ENCODE measurements around the gene ANKIB1.
"Not testable (repeated sequence)": the region's sequence is repeated elsewhere in the genome, so short reads cannot be mapped to it uniquely, and the experiment has no call there.

The ANKIB1 gene

DNA sequence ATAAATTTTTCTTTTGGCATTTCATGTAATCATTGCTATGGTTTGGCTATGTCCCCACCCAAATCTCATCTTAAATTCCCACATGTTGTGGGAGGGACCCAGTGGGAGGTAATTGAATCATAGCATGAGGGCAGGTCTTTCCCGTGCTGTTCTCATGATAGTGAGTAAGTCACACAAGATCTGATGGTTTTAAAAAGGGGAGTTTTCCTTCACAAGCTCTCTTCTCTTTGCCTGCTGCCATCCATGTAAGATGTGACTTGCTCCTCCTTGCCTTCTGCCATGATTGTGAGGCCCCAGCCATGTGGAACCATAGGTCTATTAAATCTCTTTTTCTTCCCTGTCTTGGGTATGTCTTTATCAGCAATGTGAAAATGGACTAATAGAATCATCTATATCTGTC, 9.0 kb downstream of the ANKIB1 start:
- H3K27ac ChIP-seq (ENCODE audit: extremely low read depth, low read depth, low read length); POLR2A ChIA-PET; CTCF ChIA-PET; H3K9me3 ChIP-seq (ENCODE audit: control insufficient read depth, insufficient read depth, low read depth, low read length); H3K4me1 ChIP-seq (ENCODE audit: control insufficient read depth, insufficient read depth, low read length); H3K36me3 ChIP-seq (ENCODE audit: control insufficient read depth in 2 of 2, insufficient read depth in 1 of 2, low read length in 2 of 2); H3K4me3 ChIP-seq (ENCODE audit: low read depth, low read length): not testable (repeated sequence)
- peak; percentile 74 for TF ChIP-seq SETDB1 (IDR thresholded peaks at IDR 0.05; ENCODE audit: insufficient read length, low read length)

- H3K36me3 ChIP-seq (ENCODE audit: control insufficient read depth in 2 of 2, insufficient read depth in 1 of 2, low read length in 2 of 2), result no peaks in the 10 kb centered on the region
- TF ChIP-seq ZNF426 (tag by site-specific recombination; IDR thresholded peaks at IDR 0.05) (no peak), ZNF624 (tag by site-specific recombination; IDR thresholded peaks at IDR 0.05) (no peak)
- TF ChIP-seq, protein P1, sequence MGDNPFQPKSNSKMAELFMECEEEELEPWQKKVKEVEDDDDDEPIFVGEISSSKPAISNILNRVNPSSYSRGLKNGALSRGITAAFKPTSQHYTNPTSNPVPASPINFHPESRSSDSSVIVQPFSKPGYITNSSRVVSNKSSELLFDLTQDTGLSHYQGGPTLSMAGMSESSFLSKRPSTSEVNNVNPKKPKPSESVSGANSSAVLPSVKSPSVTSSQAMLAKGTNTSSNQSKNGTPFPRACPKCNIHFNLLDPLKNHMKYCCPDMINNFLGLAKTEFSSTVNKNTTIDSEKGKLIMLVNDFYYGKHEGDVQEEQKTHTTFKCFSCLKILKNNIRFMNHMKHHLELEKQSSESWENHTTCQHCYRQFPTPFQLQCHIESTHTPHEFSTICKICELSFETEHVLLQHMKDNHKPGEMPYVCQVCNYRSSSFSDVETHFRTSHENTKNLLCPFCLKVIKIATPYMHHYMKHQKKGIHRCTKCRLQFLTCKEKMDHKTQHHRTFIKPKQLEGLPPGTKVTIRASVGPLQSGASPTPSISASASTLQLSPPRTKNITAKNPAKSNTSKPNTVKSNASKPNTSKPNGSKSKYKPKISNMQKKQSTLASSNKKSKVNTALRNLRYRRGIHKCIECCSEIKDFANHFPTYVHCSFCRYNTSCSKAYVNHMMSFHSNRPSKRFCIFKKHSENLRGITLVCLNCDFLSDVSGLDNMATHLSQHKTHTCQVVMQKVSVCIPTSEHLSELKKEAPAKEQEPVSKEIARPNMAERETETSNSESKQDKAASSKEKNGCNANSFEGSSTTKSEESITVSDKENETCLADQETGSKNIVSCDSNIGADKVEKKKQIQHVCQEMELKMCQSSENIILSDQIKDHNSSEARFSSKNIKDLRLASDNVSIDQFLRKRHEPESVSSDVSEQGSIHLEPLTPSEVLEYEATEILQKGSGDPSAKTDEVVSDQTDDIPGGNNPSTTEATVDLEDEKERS (tag by site-specific recombination; IDR thresholded peaks at IDR 0.05), result no peak
- POLR2A ChIA-PET, result no interaction called here
Measured at GRCh38 chr7:92255308-92255707, 9.5 kb downstream of the ANKIB1 start.

DNA sequence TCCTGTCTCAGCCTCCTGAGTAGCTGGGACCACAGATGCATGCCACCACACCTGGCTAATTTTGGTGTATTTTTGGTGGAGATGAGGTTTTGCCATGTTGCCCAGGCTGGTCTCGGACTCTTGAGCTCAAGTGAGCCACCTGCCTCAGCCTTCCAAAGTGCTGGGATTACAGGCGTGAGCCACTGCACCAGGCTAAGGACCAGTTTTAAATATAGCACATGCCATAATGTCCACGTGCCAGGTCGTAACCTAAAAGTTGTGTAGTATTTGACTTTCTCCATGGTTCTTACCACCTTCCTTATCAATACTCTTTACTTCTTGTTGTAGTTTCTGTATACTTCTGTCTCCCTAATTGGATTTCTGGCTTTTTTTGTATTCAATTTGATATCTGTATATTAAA, 13.3 kb downstream of the ANKIB1 start:
- H3K4me1 ChIP-seq (ENCODE audit: control insufficient read depth, insufficient read depth, low read length), result no peaks in the 10 kb centered on the region
- POLR2A ChIA-PET, result no interaction called here
- no peak overlapping the region for H3K4me3 ChIP-seq (ENCODE audit: low read depth, low read length)
- TF ChIP-seq ZSCAN16 (tag by site-specific recombination; IDR thresholded peaks at IDR 0.05) (no peak), IKZF3 (tag by site-specific recombination; IDR thresholded peaks at IDR 0.05) (no peak)
- H3K36me3 ChIP-seq (ENCODE audit: control insufficient read depth in 2 of 2, insufficient read depth in 1 of 2, low read length in 2 of 2), result no peaks in the 10 kb centered on the region
- CTCF ChIA-PET, result no interaction called here
- no peak overlapping the region for H3K27ac ChIP-seq (ENCODE audit: extremely low read depth, low read depth, low read length)
- no peaks in the 10 kb centered on the region for H3K9me3 ChIP-seq (ENCODE audit: control insufficient read depth, insufficient read depth, low read depth, low read length)

More at GRCh38 chr7:92255308-92255707, 9.5 kb downstream of the ANKIB1 start:
- CTCF ChIA-PET, result interaction anchor here (0.6 kb wide), 1 partner anchor 127 kb away, joined by 3 read pairs; no protein-coding TSS in a partner anchor
- no peak overlapping the region for H3K4me3 ChIP-seq (ENCODE audit: low read depth, low read length)
- H3K9me3 ChIP-seq (ENCODE audit: control insufficient read depth, insufficient read depth, low read depth, low read length), result no peaks in the 10 kb centered on the region
- H3K27ac ChIP-seq (ENCODE audit: extremely low read depth, low read depth, low read length), result no peak overlapping the region
- no peaks in the 10 kb centered on the region for H3K4me1 ChIP-seq (ENCODE audit: control insufficient read depth, insufficient read depth, low read length)

GRCh38 chr7:92259610-92260247, 14.0 kb downstream of the ANKIB1 start:
- ChIA-PET CTCF (interaction anchor here (0.7 kb wide), 1 partner anchor 158 kb away, joined by 3 read pairs; no protein-coding TSS in a partner anchor), POLR2A (interaction anchor here (1.0 kb wide), 1 partner anchor 14 kb away, joined by 5 read pairs; the partner anchor contains the start of genes ANKIB1 and KRIT1)
- H3K36me3 ChIP-seq (ENCODE audit: control insufficient read depth in 2 of 2, insufficient read depth in 1 of 2, low read length in 2 of 2), result peaks cover 0 to 3% of the 10 kb centered on the region in 2 experiments; a peak in 1 of 3 replicates
- no peaks in the 10 kb centered on the region for H3K9me3 ChIP-seq (ENCODE audit: control insufficient read depth, insufficient read depth, low read depth, low read length)
- H3K27ac ChIP-seq (ENCODE audit: extremely low read depth, low read depth, low read length), result no peak overlapping the region
- H3K4me3 ChIP-seq (ENCODE audit: low read depth, low read length), result no peak overlapping the region
- no peaks in the 10 kb centered on the region for H3K4me1 ChIP-seq (ENCODE audit: control insufficient read depth, insufficient read depth, low read length)
- TF ChIP-seq ZNF544 (tag by site-specific recombination; IDR thresholded peaks at IDR 0.05) (no peak), HOXA7 (CRISPR knock-in tag; IDR thresholded peaks at IDR 0.05; ENCODE audit: borderline replicate concordance) (no peak), ZFP3 (tag by site-specific recombination; IDR thresholded peaks at IDR 0.05; ENCODE audit: low read depth) (no peak), KLF8 (tag by site-specific recombination; IDR thresholded peaks at IDR 0.05) (no peak), PRDM4 (tag by site-specific recombination; IDR thresholded peaks at IDR 0.05) (no peak), ZNF624 (tag by site-specific recombination; IDR thresholded peaks at IDR 0.05) (no peak), GFI1B (tag by site-specific recombination; IDR thresholded peaks at IDR 0.05) (no peak), ZNF548 (tag by site-specific recombination; IDR thresholded peaks at IDR 0.05) (no peak), MEIS1 (CRISPR knock-in tag; IDR thresholded peaks at IDR 0.05; ENCODE audit: borderline replicate concordance) (no peak)
- TF ChIP-seq, protein P2, sequence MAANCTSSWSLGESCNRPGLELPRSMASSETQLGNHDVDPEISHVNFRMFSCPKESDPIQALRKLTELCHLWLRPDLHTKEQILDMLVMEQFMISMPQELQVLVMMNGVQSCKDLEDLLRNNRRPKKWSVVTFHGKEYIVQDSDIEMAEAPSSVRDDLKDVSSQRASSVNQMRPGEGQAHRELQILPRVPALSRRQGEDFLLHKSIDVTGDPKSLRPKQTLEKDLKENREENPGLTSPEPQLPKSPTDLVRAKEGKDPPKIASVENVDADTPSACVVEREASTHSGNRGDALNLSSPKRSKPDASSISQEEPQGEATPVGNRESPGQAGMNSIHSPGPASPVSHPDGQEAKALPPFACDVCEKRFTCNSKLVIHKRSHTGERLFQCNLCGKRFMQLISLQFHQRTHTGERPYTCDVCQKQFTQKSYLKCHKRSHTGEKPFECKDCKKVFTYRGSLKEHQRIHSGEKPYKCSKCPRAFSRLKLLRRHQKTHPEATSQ (tag by site-specific recombination; IDR thresholded peaks at IDR 0.05), result no peak
- TF ChIP-seq, protein P3, sequence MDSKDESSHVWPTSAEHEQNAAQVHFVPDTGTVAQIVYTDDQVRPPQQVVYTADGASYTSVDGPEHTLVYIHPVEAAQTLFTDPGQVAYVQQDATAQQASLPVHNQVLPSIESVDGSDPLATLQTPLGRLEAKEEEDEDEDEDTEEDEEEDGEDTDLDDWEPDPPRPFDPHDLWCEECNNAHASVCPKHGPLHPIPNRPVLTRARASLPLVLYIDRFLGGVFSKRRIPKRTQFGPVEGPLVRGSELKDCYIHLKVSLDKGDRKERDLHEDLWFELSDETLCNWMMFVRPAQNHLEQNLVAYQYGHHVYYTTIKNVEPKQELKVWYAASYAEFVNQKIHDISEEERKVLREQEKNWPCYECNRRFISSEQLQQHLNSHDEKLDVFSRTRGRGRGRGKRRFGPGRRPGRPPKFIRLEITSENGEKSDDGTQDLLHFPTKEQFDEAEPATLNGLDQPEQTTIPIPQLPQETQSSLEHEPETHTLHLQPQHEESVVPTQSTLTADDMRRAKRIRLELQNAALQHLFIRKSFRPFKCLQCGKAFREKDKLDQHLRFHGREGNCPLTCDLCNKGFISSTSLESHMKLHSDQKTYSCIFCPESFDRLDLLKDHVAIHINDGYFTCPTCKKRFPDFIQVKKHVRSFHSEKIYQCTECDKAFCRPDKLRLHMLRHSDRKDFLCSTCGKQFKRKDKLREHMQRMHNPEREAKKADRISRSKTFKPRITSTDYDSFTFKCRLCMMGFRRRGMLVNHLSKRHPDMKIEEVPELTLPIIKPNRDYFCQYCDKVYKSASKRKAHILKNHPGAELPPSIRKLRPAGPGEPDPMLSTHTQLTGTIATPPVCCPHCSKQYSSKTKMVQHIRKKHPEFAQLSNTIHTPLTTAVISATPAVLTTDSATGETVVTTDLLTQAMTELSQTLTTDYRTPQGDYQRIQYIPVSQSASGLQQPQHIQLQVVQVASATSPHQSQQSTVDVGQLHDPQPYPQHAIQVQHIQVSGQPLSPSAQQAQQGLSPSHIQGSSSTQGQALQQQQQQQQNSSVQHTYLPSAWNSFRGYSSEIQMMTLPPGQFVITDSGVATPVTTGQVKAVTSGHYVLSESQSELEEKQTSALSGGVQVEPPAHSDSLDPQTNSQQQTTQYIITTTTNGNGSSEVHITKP (tag by site-specific recombination; IDR thresholded peaks at IDR 0.05), result no peak

Data from HEK293 (cell line).